Esophagus squamous epithelium (tissue), 4 donors: ENCODE results near the gene MUC5AC.

Experiments used
- POLR2A ChIP-seq, 4 donors: fragments of 450-650 bp; IDR thresholded peaks; one replicate each; pipeline ENCODE4 v1.6.1; 2017; ENCODE audit warnings: antibody characterized with exemption in 4 of 4, mild to moderate bottlenecking in 4 of 4, moderate library complexity in 3 of 4
- TF ChIP-seq, protein P1 (sequence below), 6 experiments: fragments of 450-650 bp in 4 of 6; fragments of 200-600 bp in 2 of 6; sonication (generic) in 2 of 6; IDR thresholded peaks; one replicate each; pipeline ENCODE4 v1.5.1; 2016 to 2019; ENCODE audit warnings: antibody characterized with exemption in 6 of 6, mild to moderate bottlenecking in 4 of 6, moderate library complexity in 4 of 6

DNA sequence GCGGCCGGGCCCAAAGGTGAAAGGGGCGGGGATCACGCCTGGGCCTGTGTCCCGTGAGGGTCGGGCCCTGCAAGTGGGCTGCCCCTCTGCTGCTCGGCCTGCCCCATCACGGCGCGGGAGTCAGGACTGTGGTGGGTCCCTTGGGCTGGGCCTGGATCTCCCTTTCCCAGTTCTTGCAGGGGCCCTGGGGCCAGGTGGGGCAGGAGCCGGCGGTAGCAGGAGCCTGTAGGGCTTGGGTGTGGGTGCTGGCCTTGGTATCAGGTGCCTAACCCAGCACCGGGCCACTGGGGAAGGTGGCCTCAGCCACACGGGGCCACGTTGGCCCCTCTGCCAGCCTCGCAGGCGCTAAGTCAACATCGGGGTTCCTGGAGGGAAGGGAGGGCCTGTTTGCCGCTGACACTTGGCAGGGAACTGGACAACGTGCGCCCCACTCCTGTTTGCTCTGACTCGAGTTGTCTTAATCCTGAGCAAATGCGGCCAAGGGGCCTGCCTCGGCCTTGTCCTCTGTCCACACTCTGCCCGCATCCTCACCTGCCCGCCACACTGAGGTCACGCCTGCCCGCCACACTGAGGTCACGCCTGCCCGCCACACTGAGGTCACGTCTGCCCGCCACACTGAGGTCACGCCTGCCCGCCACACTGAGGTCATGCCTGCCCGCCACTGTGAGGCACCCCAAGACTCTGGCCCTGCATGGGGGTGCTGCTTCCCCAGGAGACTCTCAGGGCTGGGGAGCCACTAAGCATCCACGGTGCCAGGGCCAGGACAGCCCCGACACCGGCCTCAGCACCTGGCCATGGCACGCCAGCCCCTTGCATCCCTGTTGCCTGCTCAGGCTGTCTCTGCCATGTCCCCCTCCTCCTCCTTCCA, 50.9 kb downstream of the MUC5AC start:
- TF ChIP-seq, protein P1, sequence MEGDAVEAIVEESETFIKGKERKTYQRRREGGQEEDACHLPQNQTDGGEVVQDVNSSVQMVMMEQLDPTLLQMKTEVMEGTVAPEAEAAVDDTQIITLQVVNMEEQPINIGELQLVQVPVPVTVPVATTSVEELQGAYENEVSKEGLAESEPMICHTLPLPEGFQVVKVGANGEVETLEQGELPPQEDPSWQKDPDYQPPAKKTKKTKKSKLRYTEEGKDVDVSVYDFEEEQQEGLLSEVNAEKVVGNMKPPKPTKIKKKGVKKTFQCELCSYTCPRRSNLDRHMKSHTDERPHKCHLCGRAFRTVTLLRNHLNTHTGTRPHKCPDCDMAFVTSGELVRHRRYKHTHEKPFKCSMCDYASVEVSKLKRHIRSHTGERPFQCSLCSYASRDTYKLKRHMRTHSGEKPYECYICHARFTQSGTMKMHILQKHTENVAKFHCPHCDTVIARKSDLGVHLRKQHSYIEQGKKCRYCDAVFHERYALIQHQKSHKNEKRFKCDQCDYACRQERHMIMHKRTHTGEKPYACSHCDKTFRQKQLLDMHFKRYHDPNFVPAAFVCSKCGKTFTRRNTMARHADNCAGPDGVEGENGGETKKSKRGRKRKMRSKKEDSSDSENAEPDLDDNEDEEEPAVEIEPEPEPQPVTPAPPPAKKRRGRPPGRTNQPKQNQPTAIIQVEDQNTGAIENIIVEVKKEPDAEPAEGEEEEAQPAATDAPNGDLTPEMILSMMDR (IDR thresholded peaks at IDR 0.05): no peak
- no peak for TF ChIP-seq POLR2A (IDR thresholded peaks at IDR 0.05)
